Stomach (tissue), 9 donors: ENCODE measurements around the gene UBAP2. TPM values are rescaled to one million over a fixed set of nuclear protein-coding genes. Genes with fewer than 3 reads are reported as not detected.
A peak's percentile ranks its signal among the peaks of the same experiment; 100 is the strongest.

Experiments
- DNase-seq, 2 donors: peaks; one replicate each; pipeline versions ENCODE4 v3.0.0 to v3.0.0-alpha.2; 2013 to 2019
- H3K27ac ChIP-seq, 5 donors: fragments of 200-600 bp in 4 of 5; sonication (generic) in 4 of 5; one replicate each; pipeline ENCODE4 v1.5.1; 2013 to 2019; ENCODE audit warnings: mild to moderate bottlenecking in 1 of 5, moderate library complexity in 1 of 5
- H3K27me3 ChIP-seq, 3 donors: fragments of 200-600 bp; sonication (generic); one replicate each; pipeline ENCODE4 v1.5.1; 2017 to 2019; ENCODE audit warnings: mixed run types in 1 of 3
- H3K36me3 ChIP-seq, 4 donors: fragments of 200-600 bp; sonication (generic); 1 replicate in 3 of 4; 2 replicates in 1 of 4; pipeline ENCODE4 v1.5.1; 2016 to 2019
- H3K4me1 ChIP-seq, 4 donors: fragments of 200-600 bp; sonication (generic); one replicate each; pipeline ENCODE4 v1.5.1; 2016 to 2019
- H3K4me3 ChIP-seq, 4 donors: fragments of 200-600 bp; sonication (generic) in 3 of 4; one replicate each; pipeline ENCODE4 v1.5.1; 2016 to 2019; ENCODE audit warnings: mild to moderate bottlenecking in 1 of 4
- H3K9me3 ChIP-seq, 4 donors: fragments of 200-600 bp; sonication (generic); one replicate each; pipeline ENCODE4 v1.5.1; 2016 to 2019
- EP300 ChIP-seq: sonication (generic); formaldehyde crosslinking; IDR thresholded peaks from one replicate; pipeline ENCODE4 v1.6.1; 2017; ENCODE audit warnings: antibody characterized with exemption
- POLR2A ChIP-seq, 4 donors: fragments of 450-650 bp; IDR thresholded peaks; one replicate each; pipeline ENCODE4 v1.6.1; 2016; ENCODE audit warnings: antibody characterized with exemption in 4 of 4, control low read depth in 2 of 4, mild to moderate bottlenecking in 1 of 4, moderate library complexity in 1 of 4
- POLR2AphosphoS5 ChIP-seq, 3 donors: sonication (generic); formaldehyde crosslinking; IDR thresholded peaks; one replicate each; pipeline ENCODE4 v1.6.1; 2016; ENCODE audit warnings: antibody characterized with exemption in 3 of 3
- WGBS, 5 donors: extraction: QIAGEN DNeasy Blood & Tissue Kit in 3 of 5; methylation state at CpG; one replicate each; pipeline versions ENCODE4 v1.1.5 to v1.1.7; 2013 to 2018; 5-methylcytosine and 5-hydroxymethylcytosine counted together
- intact Hi-C: fragments of 100-400 bp; cut with DNase I; formaldehyde crosslinking; loops from one replicate; pipeline ENCODE4 v1.15.1; 2023; ENCODE audit warnings: low total_unique reads
- polyA plus RNA-seq, 3 donors: library from polyadenylated mRNA; stranded (reverse); fragments of 200-250 nt; gene quantifications; one replicate each; pipeline ENCODE4 v1.2.3, GENCODE V29; 2013
- total RNA-seq, 5 donors: library from RNA; depleted of rRNA; stranded (reverse); fragments of >200 nt; gene quantifications; one replicate each; pipeline versions ENCODE4 v1.1.0 to v1.2.3, GENCODE V29; 2014 to 2016
- TF ChIP-seq, protein P1 (sequence below), 7 experiments: fragments of 450-650 bp in 4 of 7; fragments of 200-600 bp in 3 of 7; sonication (generic) in 3 of 7; IDR thresholded peaks; one replicate each; pipeline ENCODE4 v1.5.1; 2016 to 2019; ENCODE audit warnings: antibody characterized with exemption in 7 of 7, control low read depth in 2 of 7, mild to moderate bottlenecking in 1 of 7
- donor health status: healthy with polysubstance abuse.
- donor health status: Bipolar disorder and iron deficiency.
- donor health status: healthy.

UBAP2 gene
- total and polyA plus RNA-seq, 8 donors = 7.0 to 82.9 (median 20.2) TPM

- Histone ChIP-seq H3K4me1 (peaks cover 0 to 4% (median 0%) of the 10 kb centered on the region in 4 donors), H3K9me3 (no peaks in the 10 kb centered on the region), H3K27me3 (no peaks in the 10 kb centered on the region), H3K27ac (no peak overlapping the region), H3K4me3 (no peak overlapping the region), H3K36me3 (peaks cover 9 to 75% (median 63%) of the 10 kb centered on the region in 4 donors)
- intact Hi-C loops = no loop called here
- DNase-seq = no peak
- WGBS, 5 donors = 78 to 88% (median 86%) methylated on average over 2 of the region's 2 CpGs
- no peak for TF ChIP-seq EP300
- TF ChIP-seq POLR2AphosphoS5 (IDR thresholded peaks at IDR 0.05) = no peak
Observed at GRCh38 chr9:33952066-33952465, 96.6 kb downstream of the UBAP2 start.

DNA sequence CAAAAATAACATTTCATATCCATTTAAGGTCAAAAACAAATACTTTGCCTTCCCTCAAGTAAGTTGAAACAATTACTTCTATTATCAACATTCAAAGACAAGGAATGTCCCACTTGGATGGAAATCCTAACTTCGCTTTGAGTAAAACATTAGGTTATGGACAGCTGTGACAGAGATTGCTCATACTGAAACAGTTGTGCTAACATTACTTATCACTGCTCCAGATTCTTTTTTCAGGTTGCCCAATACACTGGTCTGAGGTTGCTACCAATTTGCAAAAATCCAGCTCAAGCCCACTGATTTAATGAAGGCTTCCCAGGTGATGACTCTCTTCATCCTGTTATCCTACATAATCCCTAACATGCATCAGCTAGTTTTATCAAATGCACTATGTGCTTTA lies 98.3 kb downstream of the UBAP2 start:
- H3K4me1 ChIP-seq = peaks cover 0 to 14% (median 0%) of the 10 kb centered on the region in 4 donors
- no peak overlapping the region for H3K4me3 ChIP-seq
- intact Hi-C loops = no loop called here
- no peak for DNase-seq
- no peaks in the 10 kb centered on the region for H3K9me3 ChIP-seq
- H3K36me3 ChIP-seq = peaks cover 4 to 72% (median 58%) of the 10 kb centered on the region in 4 donors
- H3K27ac ChIP-seq = no peak overlapping the region
- WGBS, 5 donors = 94 to 100% (median 95%) methylated on average over 1 of the region's 1 CpG
- TF ChIP-seq EP300 = no peak
- no peak for TF ChIP-seq POLR2AphosphoS5 (IDR thresholded peaks at IDR 0.05)
- TF ChIP-seq POLR2A (IDR thresholded peaks at IDR 0.05) = no peak
- TF ChIP-seq, protein P1, sequence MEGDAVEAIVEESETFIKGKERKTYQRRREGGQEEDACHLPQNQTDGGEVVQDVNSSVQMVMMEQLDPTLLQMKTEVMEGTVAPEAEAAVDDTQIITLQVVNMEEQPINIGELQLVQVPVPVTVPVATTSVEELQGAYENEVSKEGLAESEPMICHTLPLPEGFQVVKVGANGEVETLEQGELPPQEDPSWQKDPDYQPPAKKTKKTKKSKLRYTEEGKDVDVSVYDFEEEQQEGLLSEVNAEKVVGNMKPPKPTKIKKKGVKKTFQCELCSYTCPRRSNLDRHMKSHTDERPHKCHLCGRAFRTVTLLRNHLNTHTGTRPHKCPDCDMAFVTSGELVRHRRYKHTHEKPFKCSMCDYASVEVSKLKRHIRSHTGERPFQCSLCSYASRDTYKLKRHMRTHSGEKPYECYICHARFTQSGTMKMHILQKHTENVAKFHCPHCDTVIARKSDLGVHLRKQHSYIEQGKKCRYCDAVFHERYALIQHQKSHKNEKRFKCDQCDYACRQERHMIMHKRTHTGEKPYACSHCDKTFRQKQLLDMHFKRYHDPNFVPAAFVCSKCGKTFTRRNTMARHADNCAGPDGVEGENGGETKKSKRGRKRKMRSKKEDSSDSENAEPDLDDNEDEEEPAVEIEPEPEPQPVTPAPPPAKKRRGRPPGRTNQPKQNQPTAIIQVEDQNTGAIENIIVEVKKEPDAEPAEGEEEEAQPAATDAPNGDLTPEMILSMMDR (IDR thresholded peaks at IDR 0.05) = no peak
- H3K27me3 ChIP-seq = no peaks in the 10 kb centered on the region

GRCh38 chr9:33946779-33947535 lies 101.7 kb downstream of the UBAP2 start:
- no peaks in the 10 kb centered on the region for H3K27me3 ChIP-seq
- peak overlapping the region in 1 of 5 donors; percentile 15 for H3K27ac ChIP-seq
- TF ChIP-seq POLR2AphosphoS5 (IDR thresholded peaks at IDR 0.05) (peak in 2 of 3 donors; percentile 31 to 61), POLR2A (IDR thresholded peaks at IDR 0.05) (no peak), EP300 (no peak)
- TF ChIP-seq, protein P1 (IDR thresholded peaks at IDR 0.05) = no peak
- no peaks in the 10 kb centered on the region for H3K9me3 ChIP-seq
- peak in 1 of 2 donors; percentile 36 for DNase-seq
- H3K36me3 ChIP-seq = peaks cover 19 to 73% (median 67%) of the 10 kb centered on the region in 4 donors
- H3K4me3 ChIP-seq = no peak overlapping the region
- intact Hi-C loops = no loop called here
- 83 to 96% (median 92%) methylated on average over 3 of the region's 3 CpGs for WGBS, 5 donors
- H3K4me1 ChIP-seq = peaks cover 0 to 25% (median 5%) of the 10 kb centered on the region in 4 donors

GRCh38 chr9:33943389-33943788 lies 105.3 kb downstream of the UBAP2 start:
- DNase-seq = no peak
- H3K27ac ChIP-seq = no peak overlapping the region
- TF ChIP-seq, protein P1 (IDR thresholded peaks at IDR 0.05) = no peak
- no peak for TF ChIP-seq POLR2AphosphoS5 (IDR thresholded peaks at IDR 0.05)
- no peak for TF ChIP-seq POLR2A (IDR thresholded peaks at IDR 0.05)
- no peak for TF ChIP-seq EP300
- H3K4me3 ChIP-seq = no peak overlapping the region
- WGBS, 5 donors = 39 to 68% (median 57%) methylated on average over 2 of the region's 2 CpGs
- intact Hi-C loops = no loop called here
- H3K27me3 ChIP-seq = no peaks in the 10 kb centered on the region
- H3K4me1 ChIP-seq = peaks cover 0 to 36% (median 15%) of the 10 kb centered on the region in 4 donors
- H3K9me3 ChIP-seq = no peaks in the 10 kb centered on the region
- H3K36me3 ChIP-seq = peaks cover 24 to 80% (median 74%) of the 10 kb centered on the region in 4 donors
